Endothelial cell of umbilical vein (primary cell): ENCODE measurements around the gene BAAT. TPM values are rescaled to one million over a fixed set of nuclear protein-coding genes. Genes with fewer than 3 reads are reported as not detected.

Experiments used
- BruUV-seq: library from RNA; stranded (reverse); fragments of 400-500 nt; replicated peaks from 2 replicates; lab custom pipeline; 2021; lab: Mats Ljungman, UMichigan
- CTCF ChIA-PET: fragments of 300-600, 350-600 bp; sonication (Branson Sonifier 250); formaldehyde crosslinking; loops from one replicate; lab custom pipeline; 2021; ENCODE audit warnings: antibody characterized with exemption, inconsistent platforms; lab: Charles Lee
- POLR2A ChIA-PET: fragments of 300-600, 350-600 bp; sonication (Branson Sonifier 250); formaldehyde crosslinking; loops from one replicate; lab custom pipeline; 2021; ENCODE audit warnings: antibody characterized with exemption, inconsistent platforms; lab: Charles Lee
- DNase-seq: peaks from one replicate; pipeline ENCODE4 v3.0.0-alpha.2; 2011; ENCODE audit warnings: low read depth, low spot score
- FAIRE-seq: peaks from 2 replicates; lab custom pipeline; 2011; peaks lifted over from hg19 to GRCh38; lab: Jason Lieb, UNC
- H2AFZ ChIP-seq: 2 replicates; pipeline ENCODE4 v1.6.0; 2012; ENCODE audit warnings: low read depth, low read length, control low read depth, inconsistent platforms
- H3K27ac ChIP-seq: 2 replicates; pipeline ENCODE4 v1.5.1; 2011; ENCODE audit warnings: low read depth, mild to moderate bottlenecking, control low read depth, low read length, moderate library complexity; ENCODE audit not compliant: insufficient read depth
- H3K27me3 ChIP-seq, 2 experiments: 2 replicates each; pipeline versions ENCODE4 v1.6.0 to v1.6.1; 2011; ENCODE audit warnings: low read length in 2 of 2, mixed read lengths in 1 of 2; ENCODE audit not compliant: control insufficient read depth in 2 of 2, insufficient read depth in 2 of 2
- H3K36me3 ChIP-seq, 2 experiments: 2 replicates in 1 of 2; 3 replicates in 1 of 2; pipeline ENCODE4 v1.5.1; 2011; ENCODE audit warnings: low read length in 2 of 2, mild to moderate bottlenecking in 1 of 2, moderate library complexity in 1 of 2; ENCODE audit not compliant: control insufficient read depth in 2 of 2, insufficient read depth in 2 of 2; ENCODE audit errors: extremely low read depth in 1 of 2
- H3K4me1 ChIP-seq: 3 replicates; pipeline ENCODE4 v1.5.1; 2011; ENCODE audit warnings: mild to moderate bottlenecking, low read length; ENCODE audit not compliant: control insufficient read depth, insufficient read depth; ENCODE audit errors: extremely low read depth
- H3K4me2 ChIP-seq: 2 replicates; pipeline ENCODE4 v1.6.1; 2011; ENCODE audit warnings: low read length, control low read depth, mixed read lengths; ENCODE audit not compliant: insufficient read depth
- H3K4me3 ChIP-seq, 3 experiments: fragments of 200-600 bp in 1 of 3; sonication (generic), shearing (Covaris generic) in 1 of 3; replicated peaks in 1 of 3; 2 replicates each; pipeline ENCODE4 v1.5.1; 2011 to 2016; ENCODE audit warnings: control low read depth in 3 of 3, low read length in 3 of 3, mild to moderate bottlenecking in 2 of 3, inconsistent platforms in 1 of 3, low read depth in 1 of 3, moderate library complexity in 1 of 3; ENCODE audit not compliant: insufficient read depth in 1 of 3
- H3K79me2 ChIP-seq: 2 replicates; pipeline ENCODE4 v1.6.0; 2012; ENCODE audit warnings: low read length, inconsistent platforms; ENCODE audit not compliant: control insufficient read depth, insufficient read depth
- H3K9ac ChIP-seq: replicated peaks from 2 replicates; pipeline ENCODE3; 2011; ENCODE audit warnings: low read length, control low read depth; ENCODE audit not compliant: insufficient read depth; ENCODE audit errors: extremely low read depth
- H3K9me1 ChIP-seq: replicated peaks from 3 replicates; pipeline ENCODE4 v1.6.0; 2011; ENCODE audit warnings: mild to moderate bottlenecking, low read length; ENCODE audit not compliant: control insufficient read depth, insufficient read depth; ENCODE audit errors: extremely low read depth
- H3K9me3 ChIP-seq: replicated peaks from 2 replicates; pipeline ENCODE4 v1.5.1; 2012; ENCODE audit warnings: low read length, inconsistent platforms; ENCODE audit not compliant: control insufficient read depth, insufficient read depth
- H4K20me1 ChIP-seq: replicated peaks from 2 replicates; pipeline ENCODE3; 2011; ENCODE audit warnings: mild to moderate bottlenecking, low read length; ENCODE audit not compliant: control insufficient read depth, insufficient read depth; ENCODE audit errors: extremely low read depth
- CTCF ChIP-seq, 2 donors: IDR thresholded peaks; 1 replicate in 1 of 2; 2 replicates in 1 of 2; pipeline ENCODE4 v1.5.1; 2011; ENCODE audit warnings: low read length in 2 of 2, mild to moderate bottlenecking in 2 of 2, moderate library complexity in 2 of 2, control low read depth in 1 of 2, inconsistent platforms in 1 of 2, low read depth in 1 of 2; ENCODE audit not compliant: insufficient read depth in 1 of 2; ENCODE audit errors: extremely low read depth in 1 of 2
- EZH2 ChIP-seq: IDR thresholded peaks from 2 replicates; pipeline ENCODE4 v1.6.1; 2012; ENCODE audit warnings: borderline replicate concordance, low read depth, mild to moderate bottlenecking, moderate library complexity, low read length, inconsistent platforms; ENCODE audit not compliant: severe bottlenecking
- FOS ChIP-seq: IDR thresholded peaks from 2 replicates; pipeline ENCODE4 v1.6.1; 2011; ENCODE audit warnings: mild to moderate bottlenecking, low read length, moderate library complexity, borderline replicate concordance; ENCODE audit not compliant: insufficient read depth
- GATA2 ChIP-seq: IDR thresholded peaks from 2 replicates; pipeline ENCODE4 v1.7.0; 2011; ENCODE audit warnings: low read depth, mild to moderate bottlenecking, moderate library complexity, mixed read lengths, low read length; ENCODE audit not compliant: insufficient read length, insufficient read depth
- JUN ChIP-seq: IDR thresholded peaks from 2 replicates; pipeline ENCODE4 v1.6.1; 2011; ENCODE audit warnings: borderline replicate concordance, low read depth; ENCODE audit not compliant: insufficient read length, insufficient read depth
- MAX ChIP-seq: IDR thresholded peaks from 2 replicates; pipeline ENCODE4 v1.6.1; 2011; ENCODE audit not compliant: insufficient read depth, insufficient read length
- MYC ChIP-seq: IDR thresholded peaks from one replicate; pipeline ENCODE4 v1.6.1; 2011; ENCODE audit warnings: mild to moderate bottlenecking, low read depth, low read length
- POLR2A ChIP-seq: IDR thresholded peaks from 2 replicates; pipeline ENCODE4 v1.6.1; 2012; ENCODE audit warnings: low read depth, mild to moderate bottlenecking, control low read depth, low read length
- POLR2AphosphoS5 ChIP-seq: IDR thresholded peaks from 2 replicates; pipeline ENCODE4 v1.6.1; 2012; ENCODE audit warnings: low read depth, mild to moderate bottlenecking, control low read depth, low read length, moderate library complexity; ENCODE audit not compliant: insufficient read depth
- dilution Hi-C: fragments of 300-500 bp; cut with MboI; formaldehyde crosslinking; loops from one replicate; pipeline ENCODE4 v1.15.0; 2019; ENCODE audit warnings: low sequenced_read_pairs; ENCODE audit not compliant: extremely low pct_ligation_motif_present
- intact Hi-C: fragments of 100-400 bp; cut with micrococcal nuclease; formaldehyde crosslinking; loops from one replicate; pipeline ENCODE4 v1.10.0; 2022
- polyA plus RNA-seq, 4 experiments: library from polyadenylated mRNA; depleted of rRNA in 3 of 4; stranded (reverse) in 3 of 4; unstranded in 1 of 4; fragments of >200 nt; gene quantifications; 2 replicates each; pipeline versions ENCODE4 v1.2.1 to v1.2.3, GENCODE V29; 2011 to 2012; ENCODE audit warnings: missing spikeins in 1 of 4
- total RNA-seq: library from RNA; stranded (reverse); gene quantifications from 2 replicates; pipeline ENCODE4 v1.2.3, GENCODE V29; 2021

The BAAT gene
- total and polyA plus RNA-seq, 2 donors (not counting 3 experiments of a cell fraction or from before 2014, with no cell fraction given) = 0.01 TPM; not detected in 1

DNA sequence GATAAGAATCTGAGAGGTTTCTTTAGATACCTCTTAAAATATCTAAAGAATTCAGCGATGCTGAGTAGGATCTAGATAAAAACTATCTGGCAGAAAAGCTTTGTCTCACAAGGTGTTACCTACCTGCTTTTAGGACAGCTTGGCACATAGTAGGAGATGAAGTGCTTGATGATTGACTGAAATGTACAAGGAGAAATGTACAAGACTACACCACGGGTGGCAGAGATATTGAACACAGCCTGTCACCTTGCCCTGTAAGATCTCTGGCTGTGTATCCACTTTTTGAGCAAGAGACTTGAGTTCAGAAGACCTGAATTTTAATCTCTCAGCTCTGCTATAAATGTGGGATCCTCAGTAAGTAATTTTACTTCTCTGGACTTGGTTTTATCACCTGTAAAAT lies 35.1 kb upstream of the BAAT start:
- DNase-seq (no peak), FAIRE-seq (no peak)
- CTCF ChIA-PET = interaction anchor here (1.4 kb wide), 1 partner anchor 39 kb away, joined by 3 read pairs; no protein-coding TSS in a partner anchor
- no peaks in the 10 kb centered on the region for H3K36me3 ChIP-seq
- H3K27ac ChIP-seq = no peak overlapping the region
- POLR2A ChIA-PET = no interaction called here
- no peak overlapping the region for H3K4me3 ChIP-seq
- dilution Hi-C loops (no loop called here), intact Hi-C loops (no loop called here)
- H2AFZ ChIP-seq = no peak overlapping the region
- H3K4me1 ChIP-seq = no peaks in the 10 kb centered on the region
- H3K4me2 ChIP-seq = no peak overlapping the region
- no peaks in the 10 kb centered on the region for H3K27me3 ChIP-seq
- no TSS peak for BruUV-seq
- TF ChIP-seq EZH2 (no peak), JUN (no peak), POLR2A (no peak), GATA2 (no peak), CTCF (IDR thresholded peaks at IDR 0.05; ENCODE audit: extremely low read depth in 1 of 2, insufficient read depth in 1 of 2, low read depth in 1 of 2, low read length in 2 of 2) (no peak), MYC (no peak), POLR2AphosphoS5 (no peak), FOS (no peak), MAX (no peak)
- H3K9me1 ChIP-seq = no peaks in the 10 kb centered on the region
- no peaks in the 10 kb centered on the region for H4K20me1 ChIP-seq
- no peak overlapping the region for H3K9ac ChIP-seq
- no peaks in the 10 kb centered on the region for H3K79me2 ChIP-seq
- no peaks in the 10 kb centered on the region for H3K9me3 ChIP-seq
